Stimulated activated naive B cell treated with anti-CD40 and anti-IgM and Interleukin-4, amounts not matched to agents 10 μg/mL and 1 μg/mL and 100 μg/mL, for 72 hours (primary cell): ENCODE results near the gene ACACA.
"Not testable (repeated sequence)": the region's sequence is repeated elsewhere in the genome, so short reads cannot be mapped to it uniquely, and the experiment has no call there.

Source experiments
- ATAC-seq, 2 donors: fragments of 150-1000 bp; cut with Tn5 transposase; replicated peaks; 2 replicates each; pipeline ENCODE4 v1.10.0; 2021; ENCODE audit warnings: moderate library complexity in 1 of 2
- DNase-seq: peaks from one replicate; pipeline ENCODE4 v3.0.0; 2021
- H3K27ac Mint-ChIP-seq: one replicate; pipeline ENCODE4 v1.8.0; 2022; ENCODE audit warnings: mild to moderate bottlenecking, mixed read lengths
- H3K27me3 Mint-ChIP-seq, 2 donors: one replicate each; pipeline ENCODE4 v1.8.0; 2022; ENCODE audit warnings: mixed read lengths in 2 of 2
- H3K36me3 Mint-ChIP-seq, 2 donors: one replicate each; pipeline ENCODE4 v1.8.0; 2022; ENCODE audit warnings: mixed read lengths in 2 of 2, mild to moderate bottlenecking in 1 of 2
- H3K4me1 Mint-ChIP-seq, 2 donors: one replicate each; pipeline ENCODE4 v1.8.0; 2022; ENCODE audit warnings: mixed read lengths in 2 of 2, mild to moderate bottlenecking in 1 of 2
- H3K4me3 Mint-ChIP-seq, 2 donors: one replicate each; pipeline ENCODE4 v1.8.0; 2022; ENCODE audit warnings: mild to moderate bottlenecking in 2 of 2, mixed read lengths in 2 of 2, moderate library complexity in 1 of 2
- H3K9me3 Mint-ChIP-seq, 2 donors: one replicate each; pipeline ENCODE4 v1.8.0; 2022; ENCODE audit warnings: mixed read lengths in 2 of 2, mild to moderate bottlenecking in 1 of 2

The ACACA gene

GRCh38 chr17:37413875-37414519, 7.4 kb upstream of the ACACA start:
- peaks cover 26 to 44% of the 10 kb centered on the region in 2 donors for H3K36me3 Mint-ChIP-seq
- H3K9me3 Mint-ChIP-seq = no peaks in the 10 kb centered on the region
- ATAC-seq (peak; percentile 77), DNase-seq (no peak)
- H3K4me1 Mint-ChIP-seq = peaks cover 4 to 17% of the 10 kb centered on the region in 2 donors
- H3K27me3 Mint-ChIP-seq = no peaks in the 10 kb centered on the region
- no peak overlapping the region for H3K4me3 Mint-ChIP-seq
- no peak overlapping the region for H3K27ac Mint-ChIP-seq

- H3K4me1 Mint-ChIP-seq = peaks cover 6 to 41% of the 10 kb centered on the region in 2 donors
- H3K4me3 Mint-ChIP-seq = no peak overlapping the region
- ATAC-seq (no peak), DNase-seq (no peak)
- peaks cover 25 to 40% of the 10 kb centered on the region in 2 donors for H3K36me3 Mint-ChIP-seq
- peak overlapping the region; percentile 67 for H3K27ac Mint-ChIP-seq
- H3K27me3 Mint-ChIP-seq = no peaks in the 10 kb centered on the region
- no peaks in the 10 kb centered on the region for H3K9me3 Mint-ChIP-seq
These were observed 3.7 kb upstream of the ACACA start for GRCh38 chr17:37410357-37410756.

- Mint-ChIP-seq H3K27ac (peak overlapping the region; percentile 88), H3K4me3 (peak overlapping the region; percentile 89), H3K4me1 (peaks cover 9 to 46% of the 10 kb centered on the region in 2 donors), H3K36me3 (peaks cover 15 to 26% of the 10 kb centered on the region in 2 donors)
- H3K9me3 Mint-ChIP-seq, H3K27me3 Mint-ChIP-seq, DNase-seq, ATAC-seq: not testable (repeated sequence)
These were observed 1.5 kb upstream of the ACACA start for GRCh38 chr17:37408145-37408479.

- peaks cover 18 to 23% of the 10 kb centered on the region in 2 donors for H3K36me3 Mint-ChIP-seq
- peaks cover 12 to 51% of the 10 kb centered on the region in 2 donors for H3K4me1 Mint-ChIP-seq
- ATAC-seq (peak; percentile 11 to 16), DNase-seq (no peak)
- H3K27me3 Mint-ChIP-seq = no peaks in the 10 kb centered on the region
- H3K27ac Mint-ChIP-seq = peak overlapping the region; percentile 98
- no peaks in the 10 kb centered on the region for H3K9me3 Mint-ChIP-seq
- peak overlapping the region; percentile 98 to 99 for H3K4me3 Mint-ChIP-seq
These were observed 541 bp downstream of the ACACA start for GRCh38 chr17:37405955-37406634.

- not testable (repeated sequence) for ATAC-seq, H3K27me3 Mint-ChIP-seq, H3K9me3 Mint-ChIP-seq, H3K27ac Mint-ChIP-seq, DNase-seq
- peaks cover 12 to 51% of the 10 kb centered on the region in 2 donors for H3K4me1 Mint-ChIP-seq
- peaks cover 16 to 17% of the 10 kb centered on the region in 2 donors for H3K36me3 Mint-ChIP-seq
- peak overlapping the region; percentile 98 to 99 for H3K4me3 Mint-ChIP-seq
These were observed 1.1 kb downstream of the ACACA start for GRCh38 chr17:37405522-37405921.

GRCh38 chr17:37400505-37400904, 6.1 kb downstream of the ACACA start:
- peaks cover 10% of the 10 kb centered on the region in 2 donors for H3K36me3 Mint-ChIP-seq
- ATAC-seq (no peak), DNase-seq (no peak)
- H3K4me1 Mint-ChIP-seq = peaks cover 12 to 29% of the 10 kb centered on the region in 2 donors
- no peak overlapping the region for H3K4me3 Mint-ChIP-seq
- H3K27me3 Mint-ChIP-seq = no peaks in the 10 kb centered on the region
- H3K9me3 Mint-ChIP-seq = no peaks in the 10 kb centered on the region
- no peak overlapping the region for H3K27ac Mint-ChIP-seq

GRCh38 chr17:37399265-37399803, 7.3 kb downstream of the ACACA start:
- Mint-ChIP-seq H3K4me3 (no peak overlapping the region), H3K4me1 (peaks cover 7 to 19% of the 10 kb centered on the region in 2 donors), H3K27me3 (no peaks in the 10 kb centered on the region), H3K9me3 (no peaks in the 10 kb centered on the region), H3K27ac (no peak overlapping the region), H3K36me3 (peaks cover 4 to 6% of the 10 kb centered on the region in 2 donors)
- DNase-seq = no peak
- no peak for ATAC-seq

GRCh38 chr17:37393352-37393751, 13.3 kb downstream of the ACACA start:
- Mint-ChIP-seq H3K27me3 (no peaks in the 10 kb centered on the region), H3K27ac (no peak overlapping the region), H3K4me1 (peaks cover 10 to 27% of the 10 kb centered on the region in 2 donors), H3K4me3 (no peak overlapping the region), H3K36me3 (no peaks in the 10 kb centered on the region), H3K9me3 (no peaks in the 10 kb centered on the region)
- ATAC-seq (no peak), DNase-seq (no peak)

- Mint-ChIP-seq H3K4me3 (no peak overlapping the region), H3K27me3 (no peaks in the 10 kb centered on the region), H3K9me3 (no peaks in the 10 kb centered on the region), H3K27ac (peak overlapping the region; percentile 47), H3K36me3 (no peaks in the 10 kb centered on the region), H3K4me1 (peaks cover 8 to 22% of the 10 kb centered on the region in 2 donors)
- ATAC-seq (peak; percentile 53 to 80), DNase-seq (no peak)
These were observed 14.5 kb downstream of the ACACA start for GRCh38 chr17:37392024-37392590.

- Mint-ChIP-seq H3K27ac (no peak overlapping the region), H3K4me1 (peaks cover 8 to 22% of the 10 kb centered on the region in 2 donors)
- no peak for DNase-seq
These were observed 15.5 kb downstream of the ACACA start for GRCh38 chr17:37391146-37391545.

GRCh38 chr17:37389160-37389559, 17.5 kb downstream of the ACACA start:
- DNase-seq (no peak), ATAC-seq (no peak)
- Mint-ChIP-seq H3K4me1 (peaks cover 8 to 22% of the 10 kb centered on the region in 2 donors), H3K27me3 (no peaks in the 10 kb centered on the region), H3K4me3 (no peak overlapping the region), H3K9me3 (no peaks in the 10 kb centered on the region), H3K27ac (no peak overlapping the region), H3K36me3 (no peaks in the 10 kb centered on the region)

More at GRCh38 chr17:37391146-37391545, 15.5 kb downstream of the ACACA start:
- no peak overlapping the region for H3K4me3 Mint-ChIP-seq
- no peaks in the 10 kb centered on the region for H3K27me3 Mint-ChIP-seq
- no peaks in the 10 kb centered on the region for H3K36me3 Mint-ChIP-seq
- no peaks in the 10 kb centered on the region for H3K9me3 Mint-ChIP-seq
- no peak for ATAC-seq

- H3K9me3 Mint-ChIP-seq = no peaks in the 10 kb centered on the region
- DNase-seq (no peak), ATAC-seq (no peak)
- H3K4me3 Mint-ChIP-seq = no peak overlapping the region
- no peaks in the 10 kb centered on the region for H3K27me3 Mint-ChIP-seq
- peaks cover 8 to 19% of the 10 kb centered on the region in 2 donors for H3K4me1 Mint-ChIP-seq
- H3K36me3 Mint-ChIP-seq = no peaks in the 10 kb centered on the region
- H3K27ac Mint-ChIP-seq = no peak overlapping the region
These were observed 18.4 kb downstream of the ACACA start for GRCh38 chr17:37388266-37388665.

- Mint-ChIP-seq H3K27me3 (no peaks in the 10 kb centered on the region), H3K4me1 (peaks cover under 1 to 1% of the 10 kb centered on the region in 2 donors), H3K9me3 (no peaks in the 10 kb centered on the region), H3K36me3 (no peaks in the 10 kb centered on the region), H3K4me3 (no peak overlapping the region), H3K27ac (no peak overlapping the region)
- ATAC-seq (no peak), DNase-seq (no peak)
These were observed 20.2 kb downstream of the ACACA start for GRCh38 chr17:37386462-37386861.

GRCh38 chr17:37385474-37385990, 21.1 kb downstream of the ACACA start:
- Mint-ChIP-seq H3K27me3 (no peaks in the 10 kb centered on the region), H3K36me3 (no peaks in the 10 kb centered on the region), H3K27ac (no peak overlapping the region), H3K4me1 (no peaks in the 10 kb centered on the region), H3K9me3 (no peaks in the 10 kb centered on the region), H3K4me3 (no peak overlapping the region)
- no peak for ATAC-seq
- DNase-seq = no peak
